Endothelial cell of umbilical vein (primary cell): Measurements from ENCODE around the gene CCNYL1. TPM values are rescaled to one million over a fixed set of nuclear protein-coding genes. Genes with fewer than 3 reads are reported as not detected.

ENCODE experiments used
- BruUV-seq: library from RNA; stranded (reverse); fragments of 400-500 nt; replicated peaks from 2 replicates; lab custom pipeline; 2021; lab: Mats Ljungman, UMichigan
- CTCF ChIA-PET: fragments of 300-600, 350-600 bp; sonication (Branson Sonifier 250); formaldehyde crosslinking; loops from one replicate; lab custom pipeline; 2021; ENCODE audit warnings: antibody characterized with exemption, inconsistent platforms; lab: Charles Lee
- POLR2A ChIA-PET: fragments of 300-600, 350-600 bp; sonication (Branson Sonifier 250); formaldehyde crosslinking; loops from one replicate; lab custom pipeline; 2021; ENCODE audit warnings: antibody characterized with exemption, inconsistent platforms; lab: Charles Lee
- DNase-seq: peaks from one replicate; pipeline ENCODE4 v3.0.0-alpha.2; 2011; ENCODE audit warnings: low read depth, low spot score
- FAIRE-seq: peaks from 2 replicates; lab custom pipeline; 2011; peaks lifted over from hg19 to GRCh38; lab: Jason Lieb, UNC
- H2AFZ ChIP-seq: 2 replicates; pipeline ENCODE4 v1.6.0; 2012; ENCODE audit warnings: low read depth, low read length, control low read depth, inconsistent platforms
- H3K27ac ChIP-seq: 2 replicates; pipeline ENCODE4 v1.5.1; 2011; ENCODE audit warnings: low read depth, mild to moderate bottlenecking, control low read depth, low read length, moderate library complexity; ENCODE audit not compliant: insufficient read depth
- H3K27me3 ChIP-seq, 2 experiments: 2 replicates each; pipeline versions ENCODE4 v1.6.0 to v1.6.1; 2011; ENCODE audit warnings: low read length in 2 of 2, mixed read lengths in 1 of 2; ENCODE audit not compliant: control insufficient read depth in 2 of 2, insufficient read depth in 2 of 2
- H3K36me3 ChIP-seq, 2 experiments: 2 replicates in 1 of 2; 3 replicates in 1 of 2; pipeline ENCODE4 v1.5.1; 2011; ENCODE audit warnings: low read length in 2 of 2, mild to moderate bottlenecking in 1 of 2, moderate library complexity in 1 of 2; ENCODE audit not compliant: control insufficient read depth in 2 of 2, insufficient read depth in 2 of 2; ENCODE audit errors: extremely low read depth in 1 of 2
- H3K4me1 ChIP-seq: 3 replicates; pipeline ENCODE4 v1.5.1; 2011; ENCODE audit warnings: mild to moderate bottlenecking, low read length; ENCODE audit not compliant: control insufficient read depth, insufficient read depth; ENCODE audit errors: extremely low read depth
- H3K4me2 ChIP-seq: 2 replicates; pipeline ENCODE4 v1.6.1; 2011; ENCODE audit warnings: low read length, control low read depth, mixed read lengths; ENCODE audit not compliant: insufficient read depth
- H3K4me3 ChIP-seq, 3 experiments: fragments of 200-600 bp in 1 of 3; sonication (generic), shearing (Covaris generic) in 1 of 3; replicated peaks in 1 of 3; 2 replicates each; pipeline ENCODE4 v1.5.1; 2011 to 2016; ENCODE audit warnings: control low read depth in 3 of 3, low read length in 3 of 3, mild to moderate bottlenecking in 2 of 3, inconsistent platforms in 1 of 3, low read depth in 1 of 3, moderate library complexity in 1 of 3; ENCODE audit not compliant: insufficient read depth in 1 of 3
- H3K79me2 ChIP-seq: 2 replicates; pipeline ENCODE4 v1.6.0; 2012; ENCODE audit warnings: low read length, inconsistent platforms; ENCODE audit not compliant: control insufficient read depth, insufficient read depth
- H3K9ac ChIP-seq: replicated peaks from 2 replicates; pipeline ENCODE3; 2011; ENCODE audit warnings: low read length, control low read depth; ENCODE audit not compliant: insufficient read depth; ENCODE audit errors: extremely low read depth
- H3K9me1 ChIP-seq: replicated peaks from 3 replicates; pipeline ENCODE4 v1.6.0; 2011; ENCODE audit warnings: mild to moderate bottlenecking, low read length; ENCODE audit not compliant: control insufficient read depth, insufficient read depth; ENCODE audit errors: extremely low read depth
- H3K9me3 ChIP-seq: replicated peaks from 2 replicates; pipeline ENCODE4 v1.5.1; 2012; ENCODE audit warnings: low read length, inconsistent platforms; ENCODE audit not compliant: control insufficient read depth, insufficient read depth
- H4K20me1 ChIP-seq: replicated peaks from 2 replicates; pipeline ENCODE3; 2011; ENCODE audit warnings: mild to moderate bottlenecking, low read length; ENCODE audit not compliant: control insufficient read depth, insufficient read depth; ENCODE audit errors: extremely low read depth
- CTCF ChIP-seq, 2 donors: IDR thresholded peaks; 1 replicate in 1 of 2; 2 replicates in 1 of 2; pipeline ENCODE4 v1.5.1; 2011; ENCODE audit warnings: low read length in 2 of 2, mild to moderate bottlenecking in 2 of 2, moderate library complexity in 2 of 2, control low read depth in 1 of 2, inconsistent platforms in 1 of 2, low read depth in 1 of 2; ENCODE audit not compliant: insufficient read depth in 1 of 2; ENCODE audit errors: extremely low read depth in 1 of 2
- EZH2 ChIP-seq: IDR thresholded peaks from 2 replicates; pipeline ENCODE4 v1.6.1; 2012; ENCODE audit warnings: borderline replicate concordance, low read depth, mild to moderate bottlenecking, moderate library complexity, low read length, inconsistent platforms; ENCODE audit not compliant: severe bottlenecking
- FOS ChIP-seq: IDR thresholded peaks from 2 replicates; pipeline ENCODE4 v1.6.1; 2011; ENCODE audit warnings: mild to moderate bottlenecking, low read length, moderate library complexity, borderline replicate concordance; ENCODE audit not compliant: insufficient read depth
- GATA2 ChIP-seq: IDR thresholded peaks from 2 replicates; pipeline ENCODE4 v1.7.0; 2011; ENCODE audit warnings: low read depth, mild to moderate bottlenecking, moderate library complexity, mixed read lengths, low read length; ENCODE audit not compliant: insufficient read length, insufficient read depth
- JUN ChIP-seq: IDR thresholded peaks from 2 replicates; pipeline ENCODE4 v1.6.1; 2011; ENCODE audit warnings: borderline replicate concordance, low read depth; ENCODE audit not compliant: insufficient read length, insufficient read depth
- MYC ChIP-seq: IDR thresholded peaks from one replicate; pipeline ENCODE4 v1.6.1; 2011; ENCODE audit warnings: mild to moderate bottlenecking, low read depth, low read length
- POLR2A ChIP-seq: IDR thresholded peaks from 2 replicates; pipeline ENCODE4 v1.6.1; 2012; ENCODE audit warnings: low read depth, mild to moderate bottlenecking, control low read depth, low read length
- POLR2AphosphoS5 ChIP-seq: IDR thresholded peaks from 2 replicates; pipeline ENCODE4 v1.6.1; 2012; ENCODE audit warnings: low read depth, mild to moderate bottlenecking, control low read depth, low read length, moderate library complexity; ENCODE audit not compliant: insufficient read depth
- dilution Hi-C: fragments of 300-500 bp; cut with MboI; formaldehyde crosslinking; loops from one replicate; pipeline ENCODE4 v1.15.0; 2019; ENCODE audit warnings: low sequenced_read_pairs; ENCODE audit not compliant: extremely low pct_ligation_motif_present
- intact Hi-C: fragments of 100-400 bp; cut with micrococcal nuclease; formaldehyde crosslinking; loops from one replicate; pipeline ENCODE4 v1.10.0; 2022
- polyA plus RNA-seq, 4 experiments: library from polyadenylated mRNA; depleted of rRNA in 3 of 4; stranded (reverse) in 3 of 4; unstranded in 1 of 4; fragments of >200 nt; gene quantifications; 2 replicates each; pipeline versions ENCODE4 v1.2.1 to v1.2.3, GENCODE V29; 2011 to 2012; ENCODE audit warnings: missing spikeins in 1 of 4
- total RNA-seq: library from RNA; stranded (reverse); gene quantifications from 2 replicates; pipeline ENCODE4 v1.2.3, GENCODE V29; 2021
- TF ChIP-seq, protein P1 (sequence below): IDR thresholded peaks from 2 replicates; pipeline ENCODE4 v1.6.1; 2011; ENCODE audit not compliant: insufficient read depth, insufficient read length

The CCNYL1 gene
- total and polyA plus RNA-seq, 2 donors (not counting 3 experiments of a cell fraction or from before 2014, with no cell fraction given), result 15.2 to 49.3 TPM

DNA sequence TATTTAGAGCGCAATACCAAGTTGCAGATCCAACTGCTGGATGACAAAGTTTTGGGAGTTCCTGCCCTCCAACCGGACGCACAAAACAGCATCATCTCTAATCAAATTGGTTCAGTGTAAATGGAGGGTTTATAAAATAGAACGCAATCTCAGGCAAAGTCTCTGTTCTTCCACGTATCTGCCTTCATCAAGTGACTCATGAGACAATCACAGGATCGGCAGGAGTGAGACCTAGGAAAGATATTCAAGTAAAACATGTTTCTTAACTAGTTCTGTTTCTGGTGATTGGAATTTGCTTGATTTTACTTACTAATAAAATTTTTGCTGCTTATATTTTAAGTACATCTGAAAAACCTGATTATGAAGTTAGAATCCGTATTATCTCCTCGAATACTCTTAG, 50.7 kb downstream of the CCNYL1 start:
- ChIA-PET CTCF (interaction anchor here (2.1 kb wide), 1 partner anchor 278 kb away, joined by 10 read pairs; no protein-coding TSS in a partner anchor), POLR2A (no interaction called here)
- Histone ChIP-seq H3K4me1 (no peaks in the 10 kb centered on the region), H3K9me3 (no peaks in the 10 kb centered on the region), H3K4me2 (no peak overlapping the region), H3K36me3 (no peaks in the 10 kb centered on the region), H3K27ac (no peak overlapping the region), H3K4me3 (no peak overlapping the region), H3K79me2 (no peaks in the 10 kb centered on the region), H3K9me1 (no peaks in the 10 kb centered on the region), H3K27me3 (no peaks in the 10 kb centered on the region), H4K20me1 (no peaks in the 10 kb centered on the region), H2AFZ (no peak overlapping the region), H3K9ac (no peak overlapping the region)
- no TSS peak for BruUV-seq
- DNase-seq (no peak), FAIRE-seq (no peak)
- dilution Hi-C loops, result no loop called here
- TF ChIP-seq, protein P1, sequence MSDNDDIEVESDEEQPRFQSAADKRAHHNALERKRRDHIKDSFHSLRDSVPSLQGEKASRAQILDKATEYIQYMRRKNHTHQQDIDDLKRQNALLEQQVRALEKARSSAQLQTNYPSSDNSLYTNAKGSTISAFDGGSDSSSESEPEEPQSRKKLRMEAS, result no peak
- TF ChIP-seq POLR2AphosphoS5 (no peak), EZH2 (no peak), JUN (no peak), POLR2A (no peak), CTCF (IDR thresholded peaks at IDR 0.05; ENCODE audit: extremely low read depth in 1 of 2, insufficient read depth in 1 of 2, low read depth in 1 of 2, low read length in 2 of 2) (no peak), FOS (no peak), GATA2 (no peak), MYC (no peak)
- intact Hi-C loops, result loop anchor here (10.0 kb wide), 1 partner anchor 493 kb away; the partner anchor contains the start of gene IDH1
